LoVo (cell line): ENCODE data around the gene CCSAP.
"Not testable (repeated sequence)": the region's sequence is repeated elsewhere in the genome, so short reads cannot be mapped to it uniquely, and the experiment has no call there.

ENCODE experiments used
- DNase-seq: peaks from one replicate; pipeline ENCODE4 v3.0.0-alpha.2; 2016; ENCODE audit warnings: low spot score

The CCSAP gene, protein sequence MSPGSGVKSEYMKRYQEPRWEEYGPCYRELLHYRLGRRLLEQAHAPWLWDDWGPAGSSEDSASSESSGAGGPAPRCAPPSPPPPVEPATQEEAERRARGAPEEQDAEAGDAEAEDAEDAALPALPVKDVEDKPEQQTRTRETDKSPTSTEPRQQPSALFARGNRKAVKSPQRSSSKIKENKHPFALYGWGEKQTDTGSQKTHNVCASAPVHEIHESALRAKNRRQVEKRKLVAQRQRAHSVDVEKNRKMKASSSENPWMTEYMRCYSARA

DNA sequence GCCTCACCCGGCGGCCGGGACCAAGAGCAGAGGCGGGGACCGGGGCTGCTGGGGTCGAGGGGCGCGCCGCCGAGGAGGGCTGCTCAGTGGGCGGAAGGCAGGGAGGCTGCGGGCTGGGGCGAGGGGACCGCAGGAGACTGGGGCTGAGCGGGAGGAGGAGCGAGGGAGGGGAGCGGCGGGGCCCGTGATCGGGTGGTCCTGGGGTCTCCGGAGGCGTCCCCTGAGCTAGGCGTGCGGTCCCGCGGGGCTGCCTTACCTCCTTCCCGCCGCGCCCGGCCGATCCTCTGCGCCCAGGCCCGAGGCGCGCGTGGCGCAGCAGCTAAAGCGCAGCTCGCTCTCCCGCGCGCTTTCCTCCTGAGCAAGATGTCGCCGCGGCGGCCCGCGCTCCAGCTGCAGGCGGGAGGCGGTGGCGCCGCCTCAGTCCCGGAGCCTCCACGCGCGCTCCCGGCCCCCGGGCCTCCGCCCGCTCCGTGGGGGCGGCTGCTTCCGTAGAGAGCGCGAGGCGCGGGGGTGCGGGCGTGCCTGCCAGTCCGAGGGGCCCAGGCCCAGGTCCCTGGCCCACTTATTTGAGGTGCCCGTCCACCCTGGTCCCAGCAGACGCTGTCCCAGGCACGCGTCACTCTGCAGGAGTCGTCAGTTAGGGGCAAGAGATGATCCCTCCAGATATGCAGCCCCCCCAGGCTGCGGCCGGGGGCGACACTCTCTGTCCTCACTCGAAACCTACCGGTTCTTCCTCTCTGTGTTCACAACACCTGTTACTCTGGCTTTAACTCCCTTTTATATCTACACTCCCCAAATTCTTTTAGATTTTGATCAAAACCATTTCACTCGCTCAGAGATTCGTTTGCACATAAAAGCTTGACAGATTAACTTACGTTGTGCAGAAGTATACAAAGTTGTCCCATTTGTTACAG, at the start of gene CCSAP:
Gene CCSAP, minus strand, starts transcription at position 392 of the 914 bp plus-strand sequence. CDS start 582 bp downstream, outside the sequence.
- peak; percentile 45 for DNase-seq

DNA sequence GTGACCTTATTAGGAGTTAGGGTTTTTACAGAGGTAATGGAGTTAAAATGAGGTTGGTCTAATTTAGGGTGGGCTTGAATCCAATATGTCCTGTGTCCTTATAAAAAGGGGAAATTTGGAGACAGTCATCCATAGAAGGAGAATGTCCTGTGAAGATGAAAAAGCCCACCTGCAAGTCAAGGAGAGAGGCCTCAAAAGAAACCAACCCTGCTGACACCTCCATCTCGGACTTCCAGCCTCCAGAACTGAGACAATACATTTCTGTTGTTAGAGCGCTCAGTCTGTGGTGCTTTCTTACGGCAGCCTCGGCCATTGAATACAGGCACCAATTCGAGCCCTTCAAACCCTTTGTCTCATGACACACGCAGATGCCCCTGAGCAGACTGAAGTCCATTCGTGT, 47.3 kb upstream of the CCSAP start:
- DNase-seq = no peak

DNA sequence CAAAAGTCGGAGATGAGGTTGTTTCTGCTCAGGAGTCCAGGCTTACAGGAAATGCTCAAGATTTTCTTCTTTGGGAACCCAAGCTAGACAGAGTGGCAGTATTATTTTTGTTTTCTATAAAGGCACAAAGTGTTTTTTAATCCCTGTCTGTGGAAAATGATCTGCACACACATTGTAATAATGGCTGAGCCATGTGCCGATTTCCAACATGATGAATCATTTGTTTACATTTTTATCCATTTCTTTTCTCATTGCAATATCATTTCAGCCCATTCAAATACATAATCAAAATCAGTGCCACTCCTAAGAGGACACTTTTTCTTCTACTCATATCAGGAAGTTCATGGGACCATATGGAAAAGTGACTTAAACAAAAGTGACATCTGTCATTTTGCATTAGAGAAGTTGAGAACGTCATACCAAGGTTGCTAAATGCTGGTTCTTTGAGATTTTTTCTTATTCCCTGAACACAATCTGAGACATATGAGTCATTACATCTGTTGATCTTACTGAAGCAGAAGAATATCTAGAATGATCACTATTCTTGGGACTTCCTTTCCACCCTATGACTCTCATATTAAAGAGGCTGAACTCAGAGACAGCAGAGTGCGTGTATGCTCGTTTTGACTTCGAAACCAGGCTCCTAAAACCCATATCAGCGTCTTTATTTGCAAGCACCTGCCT, 46.2 kb upstream of the CCSAP start:
- no peak for DNase-seq

DNA sequence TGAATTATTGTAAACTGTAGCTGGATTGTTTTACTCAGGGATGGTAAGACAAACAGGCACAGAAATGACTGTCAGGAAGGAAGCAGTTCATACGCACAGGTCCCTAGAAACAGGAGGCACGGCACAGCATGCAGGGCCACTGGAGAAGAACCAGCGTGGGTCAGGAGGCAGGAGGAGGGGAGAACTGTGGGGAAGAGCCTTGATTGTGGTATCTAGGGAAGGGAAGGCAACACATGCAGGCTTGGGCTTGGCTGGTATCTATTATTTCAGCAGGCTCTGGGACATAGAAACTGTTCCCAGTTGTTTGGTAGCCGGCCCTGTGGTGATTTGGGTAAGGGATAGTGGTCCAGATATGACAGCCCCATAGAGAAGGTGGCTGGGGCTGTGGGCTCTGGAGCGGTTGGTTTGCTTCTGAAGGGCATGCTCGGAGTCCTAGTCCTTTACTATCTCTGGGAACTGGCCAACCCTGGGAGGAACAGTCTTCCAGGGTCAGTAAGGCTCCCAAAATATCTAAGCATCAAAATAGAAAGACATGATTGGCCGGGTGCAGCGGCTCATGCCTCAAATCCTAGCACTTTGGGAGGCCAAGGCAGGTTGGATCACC, 43.1 kb upstream of the CCSAP start:
- DNase-seq = no peak

DNA sequence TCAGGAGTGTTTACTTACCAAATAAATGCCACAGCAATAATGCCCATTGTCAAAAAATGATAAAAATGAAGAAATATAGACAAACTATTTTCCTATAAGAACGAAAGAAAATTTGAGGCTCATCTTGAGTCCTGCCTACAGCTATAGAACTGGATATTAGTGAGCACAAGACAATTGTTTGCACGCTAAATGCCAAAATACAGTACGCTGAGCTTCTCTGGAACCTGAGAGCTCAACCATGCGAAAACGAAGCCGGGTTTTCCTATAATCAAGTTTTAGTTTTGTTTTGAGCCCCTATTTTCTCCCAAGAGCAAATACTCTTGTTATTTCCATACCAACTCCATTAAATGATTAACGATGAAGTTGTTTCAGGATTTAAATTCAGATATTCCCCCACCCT, 42.0 kb upstream of the CCSAP start:
- no peak for DNase-seq

DNA sequence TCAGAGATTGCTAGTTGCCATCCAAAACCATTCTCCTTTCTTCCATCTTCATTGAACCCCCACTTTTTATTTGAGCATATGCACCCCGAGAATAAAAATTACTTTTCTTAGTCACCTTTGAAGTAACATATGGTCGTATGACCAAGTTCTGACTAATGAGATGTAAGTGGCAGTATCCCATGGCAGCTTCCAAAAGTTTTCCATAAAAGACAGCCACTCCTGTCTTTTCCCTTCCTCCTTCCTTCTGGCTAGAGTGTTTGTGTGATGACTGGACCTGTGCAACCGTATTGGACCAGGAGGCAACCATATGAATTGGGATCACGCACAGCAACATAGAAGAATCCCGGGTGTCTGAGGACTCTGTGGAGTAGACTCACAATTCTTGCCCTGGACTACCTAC, 41.1 kb upstream of the CCSAP start:
- no peak for DNase-seq

DNA sequence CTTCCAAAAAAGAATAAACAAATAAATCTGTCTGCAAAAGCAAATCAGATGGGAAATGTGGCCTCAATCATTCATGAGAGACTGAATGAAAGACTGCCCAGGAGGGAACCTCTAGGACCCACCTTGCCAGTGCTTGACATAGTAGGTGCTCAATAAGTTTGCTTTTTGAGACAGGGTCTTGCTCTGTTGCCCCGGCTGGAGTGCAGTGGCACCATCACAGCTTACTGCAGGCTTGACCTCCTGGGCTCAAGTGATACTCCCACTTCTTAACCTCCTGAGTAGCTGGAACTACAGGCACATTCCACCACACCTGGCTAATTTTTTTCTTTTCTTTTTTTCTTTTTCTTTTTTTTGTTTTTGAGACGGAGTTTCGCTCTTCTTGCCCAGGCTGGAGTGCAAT, 40.3 kb upstream of the CCSAP start:
- no peak for DNase-seq

DNA sequence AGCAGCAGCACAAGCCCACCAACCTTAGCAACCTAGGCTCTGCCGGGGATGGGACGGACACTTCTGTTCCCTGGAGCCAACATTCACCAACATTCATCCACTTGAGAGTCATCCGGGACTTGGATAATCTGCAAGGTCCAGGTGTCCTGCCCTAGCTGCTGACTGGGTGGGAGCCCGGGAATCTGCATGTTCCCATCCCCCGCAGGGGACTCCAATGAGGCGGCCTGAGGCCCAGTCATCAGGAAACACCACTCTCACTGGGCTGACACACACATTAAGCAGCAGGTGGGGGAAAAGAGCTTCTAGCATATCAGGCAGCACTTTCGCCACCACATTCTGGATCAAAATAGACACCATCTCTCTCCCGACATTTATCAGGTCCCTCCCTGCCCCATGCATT, 38.4 kb upstream of the CCSAP start:
- no peak for DNase-seq

DNA sequence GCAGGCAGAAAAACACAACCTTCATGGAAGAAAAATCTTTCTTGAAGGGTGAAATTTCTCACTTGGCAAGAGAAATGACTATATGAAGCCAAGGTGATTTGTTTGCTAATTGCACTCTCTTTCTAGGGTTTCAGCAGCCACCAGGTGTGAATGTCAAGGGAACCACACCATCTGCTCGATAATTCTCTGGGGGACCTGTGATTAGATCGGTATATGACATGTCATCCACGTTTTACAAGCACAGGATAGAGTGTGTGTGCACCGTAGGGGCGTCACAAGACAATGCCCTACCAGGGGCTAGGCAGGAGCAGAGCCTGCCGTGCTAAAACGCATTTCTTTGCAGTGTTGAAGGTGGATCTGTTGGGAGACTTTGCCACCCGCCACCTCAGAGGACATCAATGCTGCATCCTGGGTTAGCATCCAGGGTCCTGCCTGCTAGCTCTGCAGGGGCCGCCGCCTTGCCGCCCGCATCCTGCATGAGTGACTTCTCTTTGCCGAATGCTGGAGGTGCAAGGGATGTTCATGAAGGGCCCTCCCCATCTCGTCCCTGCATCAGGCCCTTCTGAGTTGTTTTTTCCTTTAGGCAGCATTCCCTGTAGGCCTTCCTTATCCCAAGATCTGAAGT, 37.8 kb upstream of the CCSAP start:
- DNase-seq = no peak

DNA sequence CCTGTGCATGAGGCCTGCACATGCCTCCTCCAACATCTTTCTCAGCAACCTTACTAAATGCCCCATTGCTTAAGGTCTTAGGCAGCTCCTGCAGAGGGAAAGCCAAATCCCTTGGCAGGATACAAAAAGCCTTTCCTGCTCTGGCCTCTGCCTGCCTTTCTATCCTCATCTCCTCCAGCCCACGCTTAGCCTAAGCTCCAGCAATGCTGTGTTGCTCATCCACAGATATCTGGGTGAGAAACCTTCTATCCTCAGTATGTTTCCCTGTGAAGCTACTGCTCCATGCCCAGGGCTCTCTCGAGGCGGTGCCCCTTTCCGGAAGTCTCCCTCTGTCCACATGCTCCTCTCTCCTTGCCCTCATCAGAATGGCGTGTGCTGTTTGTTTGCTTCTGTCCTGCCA, 37.0 kb upstream of the CCSAP start:
- DNase-seq = no peak

DNA sequence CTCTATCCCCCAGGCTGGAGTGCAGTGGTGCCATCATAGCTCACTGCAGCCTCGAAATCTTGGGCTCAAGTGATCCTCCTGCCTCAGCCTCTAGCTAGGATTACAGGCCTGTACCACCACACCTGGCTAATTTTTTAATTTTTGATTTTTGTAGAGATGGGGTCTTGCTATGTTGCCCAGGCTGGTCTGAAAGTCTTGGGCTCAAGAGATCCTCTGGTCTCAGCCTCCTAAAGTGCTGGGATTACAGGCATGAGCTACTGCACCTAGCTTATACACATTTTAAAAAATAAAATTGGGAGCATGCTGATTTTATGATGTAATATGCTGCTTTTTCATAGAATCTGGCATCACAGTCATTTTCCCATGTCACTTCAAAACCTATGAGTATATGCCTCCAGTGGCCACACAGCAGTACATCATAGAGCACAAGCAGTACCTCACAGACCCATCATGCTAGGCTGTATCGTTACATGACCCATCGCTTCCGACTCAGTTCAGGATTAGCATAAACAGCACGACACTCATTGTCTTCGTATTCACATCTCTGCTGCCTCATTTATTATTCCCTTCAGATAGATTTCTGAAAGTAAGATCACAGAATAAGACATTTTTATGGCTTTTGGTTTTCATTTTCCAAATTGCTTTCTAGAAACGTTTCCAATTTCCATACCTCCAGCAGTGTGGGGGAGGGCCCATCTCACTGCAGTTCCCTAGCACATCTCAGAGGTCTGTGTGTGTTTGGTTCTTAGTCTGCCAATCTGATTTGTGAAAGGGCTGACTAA, 35.9 kb upstream of the CCSAP start:
- DNase-seq = no peak

DNA sequence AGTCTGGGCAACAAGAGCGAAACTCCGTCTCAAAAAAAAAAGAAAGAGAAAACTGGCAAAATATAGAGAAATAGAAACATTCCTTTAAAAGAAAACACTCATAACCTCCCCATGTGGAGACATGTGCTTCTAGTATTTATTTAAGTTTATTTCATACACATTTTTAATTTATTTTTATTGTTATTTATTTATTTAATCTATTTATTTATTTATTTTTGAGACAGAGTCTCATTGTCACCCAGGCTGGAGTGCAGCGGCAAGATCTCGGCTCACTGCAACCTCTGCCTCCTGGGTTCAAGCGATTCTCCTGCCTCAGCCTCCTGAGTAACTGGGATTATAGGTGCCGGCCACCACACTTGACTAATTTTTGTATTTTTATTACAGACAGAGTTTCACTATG, 35.2 kb upstream of the CCSAP start:
- DNase-seq = not testable (repeated sequence)

DNA sequence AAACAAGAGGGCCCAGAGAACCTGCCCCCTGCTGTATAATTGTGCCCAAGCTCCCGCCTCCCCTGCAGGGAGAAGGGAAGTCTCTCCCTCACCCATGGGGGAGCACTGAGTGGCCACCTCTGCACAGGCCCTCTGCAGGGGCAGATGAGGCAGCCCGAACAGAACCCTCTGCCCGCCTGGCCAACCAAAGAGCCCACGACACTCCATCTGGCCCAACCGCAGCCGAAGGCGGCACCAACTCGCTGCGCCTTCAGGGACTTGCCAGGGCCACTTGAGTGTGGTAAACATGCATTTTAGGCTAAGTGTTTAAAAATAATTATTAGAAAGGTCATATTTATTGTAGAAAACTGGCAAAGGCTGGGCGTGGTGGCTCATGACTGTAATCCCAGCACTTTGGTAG, 34.6 kb upstream of the CCSAP start:
- no peak for DNase-seq

DNA sequence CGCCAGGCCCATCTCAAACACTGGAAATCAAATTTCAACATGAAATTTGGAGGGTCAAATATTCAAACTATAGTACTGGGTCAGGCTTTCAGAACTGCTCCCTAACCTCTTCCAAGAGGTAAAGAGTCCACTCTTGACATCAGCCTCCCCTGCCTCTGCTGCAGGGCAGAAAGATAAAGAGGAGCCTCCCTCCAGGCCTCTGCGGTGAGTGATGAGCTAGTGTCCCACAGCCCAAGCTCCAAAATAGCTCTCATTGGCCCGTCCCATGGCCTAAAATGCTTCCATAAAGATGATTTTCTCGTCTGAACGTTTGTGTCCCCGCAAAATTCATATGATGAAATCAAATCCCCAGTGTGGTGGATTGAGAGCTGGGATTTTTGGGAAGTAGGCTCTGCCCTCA, 33.7 kb upstream of the CCSAP start:
- DNase-seq = no peak

DNA sequence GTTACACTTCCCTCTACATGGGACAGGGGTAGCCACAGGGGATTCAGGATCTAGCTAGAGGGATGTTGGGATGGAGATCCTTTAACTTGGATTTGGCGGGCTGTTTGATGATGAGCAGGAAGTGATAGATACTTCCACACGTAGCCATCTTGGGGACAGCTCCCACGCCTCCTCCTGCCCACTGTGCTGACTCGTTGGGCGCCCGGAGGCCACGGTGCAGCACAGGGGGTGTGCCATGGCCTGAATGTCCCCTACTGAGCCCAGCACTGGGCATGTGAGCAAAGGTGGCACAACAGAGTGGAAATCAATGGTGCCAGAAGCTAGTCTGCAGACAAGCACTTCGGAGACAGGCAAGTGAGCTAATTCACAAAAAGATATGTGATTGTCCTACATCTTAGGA, 31.6 kb upstream of the CCSAP start:
- no peak for DNase-seq

DNA sequence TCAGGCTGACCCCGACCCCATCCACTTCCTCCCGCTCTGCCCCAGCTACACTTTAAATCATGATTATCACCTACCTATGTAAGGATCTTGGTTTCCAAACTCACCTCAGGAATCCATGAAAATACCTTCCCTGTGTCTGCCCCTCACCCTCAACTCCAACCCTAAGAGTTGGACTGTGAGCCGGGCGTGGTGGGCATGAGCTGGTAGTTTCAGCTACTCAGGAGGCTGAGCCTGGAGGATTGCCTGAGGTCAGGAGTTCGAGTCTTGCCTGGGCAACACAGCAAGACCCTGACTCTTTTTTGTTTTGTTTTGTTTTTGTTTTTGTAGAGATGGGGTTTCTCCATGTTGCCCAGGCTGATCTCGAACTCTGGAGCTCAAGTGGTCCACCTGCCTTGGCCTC, 30.5 kb upstream of the CCSAP start:
- DNase-seq = no peak

DNA sequence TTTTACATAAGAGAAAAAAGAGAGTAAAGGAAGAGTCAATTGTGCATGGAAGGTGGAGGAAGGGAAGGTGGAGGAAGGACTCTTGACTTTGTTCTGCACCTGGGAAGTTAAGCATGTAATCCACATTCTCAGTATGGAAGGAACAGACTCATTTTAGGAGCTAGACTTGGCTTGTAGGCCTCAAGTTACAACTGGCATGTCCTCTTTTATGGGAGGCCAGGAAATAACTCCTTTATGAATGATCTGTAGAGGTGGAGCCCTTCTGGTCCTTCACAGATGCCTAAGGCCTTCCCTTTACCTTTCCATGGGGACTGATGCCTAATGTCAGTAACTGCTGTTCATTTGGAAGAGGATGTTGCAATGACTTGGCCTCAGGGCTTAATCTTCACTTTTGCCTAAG, 29.4 kb upstream of the CCSAP start:
- DNase-seq = no peak

DNA sequence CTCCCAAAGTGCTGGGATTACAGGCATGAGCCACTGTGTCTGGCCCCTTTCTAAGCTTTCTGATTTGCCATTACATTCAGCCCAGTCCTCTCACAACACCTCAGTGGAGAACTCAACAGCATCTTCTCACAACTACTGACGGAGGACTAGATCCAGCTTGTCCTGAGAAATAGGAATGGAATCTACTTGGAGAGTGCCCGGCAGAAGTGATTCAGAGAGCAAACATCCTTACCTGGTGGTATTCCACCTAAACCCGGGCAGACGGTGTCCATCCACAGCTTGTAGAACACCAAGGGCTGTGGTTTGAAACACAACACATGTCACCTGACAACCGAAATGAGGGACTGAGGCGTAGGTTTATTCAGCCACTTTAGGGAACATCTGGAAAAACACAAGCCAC, 28.8 kb upstream of the CCSAP start:
- DNase-seq = no peak

DNA sequence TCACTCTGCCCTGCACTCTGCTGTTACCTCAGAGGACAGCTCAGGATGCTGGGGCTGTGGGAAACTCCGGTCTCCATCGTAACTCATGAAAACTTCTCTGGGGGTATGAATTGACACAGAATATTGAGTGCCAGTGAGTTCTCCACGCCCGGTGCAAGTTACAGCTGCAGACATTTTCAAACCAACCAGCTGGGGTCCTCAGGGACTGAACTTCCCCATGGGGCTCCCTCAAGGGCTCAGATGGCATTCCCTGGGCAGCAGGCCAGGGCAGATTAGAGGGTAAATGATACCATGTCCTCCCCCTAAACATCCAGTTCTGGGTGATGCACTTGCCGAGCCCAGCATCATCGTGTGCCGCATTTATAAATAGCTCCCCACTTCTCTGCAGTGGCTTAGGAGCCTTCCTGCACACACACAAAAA, 27.8 kb upstream of the CCSAP start:
- DNase-seq = no peak

DNA sequence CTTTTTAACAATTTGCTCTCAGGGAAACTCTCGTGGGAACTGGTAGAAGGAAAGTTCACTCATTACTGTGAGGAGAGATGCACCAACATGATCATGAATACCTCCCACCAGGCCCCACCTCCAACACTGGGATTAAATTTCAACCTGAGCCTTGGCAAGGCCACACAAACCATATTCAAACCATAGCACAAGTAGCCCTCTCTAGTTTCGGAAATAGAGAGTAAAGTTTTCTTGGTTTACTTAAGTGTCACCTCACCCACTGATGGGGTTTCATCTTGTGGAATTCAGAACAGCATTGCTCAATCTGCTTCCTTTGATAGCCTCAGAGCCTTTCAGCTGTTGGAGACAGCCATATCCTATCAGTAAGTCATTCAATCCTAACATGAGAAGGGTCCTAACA, 25.5 kb upstream of the CCSAP start:
- DNase-seq = no peak

DNA sequence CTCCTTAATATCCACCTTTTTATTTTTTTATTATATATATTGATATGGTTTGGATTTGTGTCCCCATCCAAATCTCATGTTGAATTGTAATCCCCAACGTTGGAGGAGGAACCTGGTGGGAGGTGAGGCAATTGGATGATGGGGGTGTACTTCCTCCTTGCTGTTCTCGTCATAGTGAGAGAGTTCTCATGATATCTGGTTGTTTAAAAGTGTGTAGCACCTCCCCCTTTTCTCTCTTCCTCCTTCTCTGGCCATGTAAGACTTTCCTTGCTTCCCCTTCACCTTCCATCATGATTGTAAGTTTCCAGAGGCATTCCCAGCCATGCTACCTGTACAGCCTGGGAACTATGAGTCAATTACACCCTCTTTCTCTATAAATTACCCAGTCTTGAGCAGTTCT, 22.7 kb upstream of the CCSAP start:
- DNase-seq = no peak
